ENCODE results near the gene PDE7B.

PDE7B gene

GRCh38 chr6:135891710-135892109 lies 40.2 kb downstream of the PDE7B start:
- DNase-seq: no peak

DNA sequence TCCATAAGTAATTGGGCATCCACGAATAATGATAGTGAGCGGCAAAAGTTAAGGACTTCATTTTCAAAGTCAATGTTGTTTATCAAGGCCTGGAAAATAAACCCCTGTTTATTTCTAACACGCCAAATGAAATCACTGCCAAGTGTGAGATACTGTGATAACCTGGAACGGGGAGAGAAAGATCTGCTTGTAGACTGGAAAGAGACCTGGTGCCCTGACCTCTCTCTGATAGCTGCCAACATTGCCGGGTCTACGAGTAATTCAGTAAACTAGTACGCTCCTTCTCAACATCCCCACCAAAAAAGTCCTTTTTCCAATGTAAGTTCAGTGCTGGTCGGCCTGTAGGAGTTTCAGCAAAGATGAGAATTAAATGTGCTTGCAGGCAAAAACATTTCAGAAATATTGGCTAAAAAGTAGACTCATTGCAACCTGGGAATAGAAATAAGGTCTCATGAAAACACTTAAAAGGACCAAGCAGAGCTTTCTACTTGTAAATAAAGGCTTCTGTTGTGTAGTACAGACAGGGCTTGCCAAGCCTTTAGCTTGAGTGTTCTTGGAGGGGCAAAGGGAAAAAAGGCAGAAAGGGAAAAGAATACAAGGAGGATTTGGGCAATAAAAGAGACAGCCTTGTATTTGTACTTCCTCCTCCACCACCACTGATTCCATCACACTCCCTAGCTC lies 43.9 kb downstream of the PDE7B start:
- DNase-seq: no peak

GRCh38 chr6:135897087-135897486 lies 45.6 kb downstream of the PDE7B start:
- no peak for DNase-seq

DNA sequence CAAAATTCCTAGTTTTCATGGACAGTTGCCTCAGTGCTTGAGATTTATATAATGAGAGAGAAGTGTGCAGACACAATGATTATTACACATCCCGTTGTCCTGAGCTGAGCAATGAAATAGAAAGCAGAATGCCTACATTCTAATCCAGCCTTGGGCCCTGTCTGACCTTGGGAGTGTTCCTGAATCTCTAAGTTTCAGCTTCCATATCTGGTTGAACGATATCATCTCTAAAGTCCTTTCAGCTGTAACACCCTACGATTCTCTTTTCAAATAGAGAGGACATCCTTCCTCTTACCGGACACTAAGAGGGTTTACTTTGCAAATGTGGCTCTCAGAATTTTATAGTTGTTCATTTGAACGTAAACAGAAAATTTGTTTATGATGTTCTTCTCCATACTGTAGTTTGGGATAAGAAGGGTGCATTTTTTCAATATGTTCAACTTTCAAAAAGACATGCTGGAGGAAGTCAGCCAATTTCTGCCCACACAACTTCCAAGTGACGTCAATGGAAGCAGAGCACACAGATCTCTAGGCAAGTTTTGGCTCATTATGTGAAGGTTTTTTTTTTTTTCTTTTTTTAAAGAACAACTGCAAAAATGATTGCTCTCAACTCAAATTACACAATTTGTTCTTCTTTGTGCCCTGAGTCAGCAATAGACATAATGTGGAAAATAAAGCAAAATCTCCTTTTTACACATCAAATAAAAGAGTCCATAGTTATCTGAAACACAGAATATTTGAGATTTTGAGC lies 50.4 kb downstream of the PDE7B start:
- DNase-seq: no peak

DNA sequence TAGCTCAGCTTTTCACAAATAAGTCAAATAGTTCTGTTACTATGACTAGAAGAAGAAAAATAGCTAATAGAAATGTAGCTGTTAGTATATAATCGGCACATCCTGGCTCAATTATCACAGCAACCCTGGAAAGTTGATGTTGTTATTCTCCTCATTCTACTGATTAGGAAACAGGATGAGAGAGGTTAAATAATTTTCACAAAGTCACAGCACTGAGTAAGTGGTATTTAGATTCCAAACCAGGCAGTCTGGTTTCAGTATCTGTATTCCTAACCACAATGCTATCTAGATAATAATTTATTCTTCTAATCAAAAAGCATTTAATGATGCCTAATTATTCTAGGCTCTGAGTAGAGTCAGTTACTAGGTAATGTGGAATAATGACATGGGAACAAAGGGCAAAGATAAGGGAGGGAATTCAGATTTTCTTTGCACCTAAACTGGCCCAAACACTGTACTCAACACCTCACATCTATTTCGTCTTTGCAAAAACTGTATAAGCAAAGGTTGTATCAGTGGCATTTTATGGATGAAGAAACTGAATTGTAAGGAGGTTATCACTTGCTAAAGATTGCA lies 51.3 kb downstream of the PDE7B start:
- DNase-seq: no peak

GRCh38 chr6:135904666-135905065 lies 53.2 kb downstream of the PDE7B start:
- DNase-seq: no peak

GRCh38 chr6:135905604-135906300 lies 54.3 kb downstream of the PDE7B start:
- no peak for DNase-seq

- DNase-seq: no peak
These were observed 55.0 kb downstream of the PDE7B start for GRCh38 chr6:135906542-135906941.

DNA sequence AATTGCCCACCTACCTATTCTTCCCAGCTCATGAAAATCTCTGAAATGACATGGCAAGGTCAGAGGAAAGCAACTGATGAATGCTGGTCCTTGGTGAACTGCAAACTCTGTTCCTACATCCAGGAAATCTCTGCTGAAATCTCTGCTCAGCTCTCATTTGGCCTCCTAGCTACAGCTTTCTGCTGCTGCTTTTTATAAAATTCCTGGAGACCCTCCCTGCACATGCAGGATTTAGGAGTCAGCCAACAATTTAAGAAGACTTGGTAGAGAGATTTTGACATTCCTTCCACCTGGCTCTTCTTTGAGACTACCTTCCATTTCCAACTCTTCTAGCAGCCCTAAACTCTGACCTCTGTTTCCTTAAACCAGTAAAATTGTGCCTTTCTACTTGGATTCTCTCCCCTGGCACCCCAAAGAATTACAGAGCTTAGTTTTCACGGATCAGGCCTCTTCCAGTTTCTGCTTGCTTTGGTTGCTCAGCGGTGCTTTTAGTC lies 55.5 kb downstream of the PDE7B start:
- no peak for DNase-seq

- peak; percentile 36 for DNase-seq
These were observed 58.4 kb downstream of the PDE7B start for GRCh38 chr6:135909737-135910387.

DNA sequence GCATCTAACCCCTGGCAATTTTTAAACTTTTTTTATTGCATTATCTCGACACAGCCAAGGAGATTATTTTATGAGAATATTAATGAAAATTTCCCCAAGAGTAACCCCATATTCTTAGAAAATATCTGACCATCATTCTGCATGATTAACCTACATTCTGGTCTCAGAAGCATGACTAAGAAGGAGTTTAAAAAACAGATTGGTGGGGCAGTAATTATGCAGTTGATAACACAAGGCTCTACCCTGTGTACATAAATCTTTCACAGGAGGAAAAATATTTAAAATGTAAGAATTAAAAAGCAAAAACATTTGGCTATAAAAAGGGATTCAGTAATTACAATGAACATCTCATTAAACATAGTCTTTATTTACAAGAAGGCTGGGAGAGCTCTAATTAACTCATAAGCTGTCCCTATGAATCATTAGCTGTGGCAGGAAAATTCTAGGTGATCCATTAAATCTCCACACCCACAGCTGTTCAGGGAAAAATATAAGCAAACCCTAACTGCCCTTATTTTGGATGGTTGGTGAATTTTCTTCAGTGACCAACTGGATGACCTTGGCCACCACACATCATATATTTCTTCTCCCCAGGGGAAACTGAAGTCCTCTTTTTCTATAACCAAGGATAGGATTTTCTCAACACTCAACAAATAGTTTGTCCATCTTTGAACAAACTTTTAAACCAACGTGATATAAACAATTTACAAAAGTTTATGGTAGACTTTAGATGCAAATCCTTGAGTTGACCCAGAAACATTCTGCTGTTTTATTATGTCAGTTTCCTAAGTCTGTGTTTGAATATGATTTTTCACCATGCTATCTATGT lies 59.5 kb downstream of the PDE7B start:
- DNase-seq: no peak

DNA sequence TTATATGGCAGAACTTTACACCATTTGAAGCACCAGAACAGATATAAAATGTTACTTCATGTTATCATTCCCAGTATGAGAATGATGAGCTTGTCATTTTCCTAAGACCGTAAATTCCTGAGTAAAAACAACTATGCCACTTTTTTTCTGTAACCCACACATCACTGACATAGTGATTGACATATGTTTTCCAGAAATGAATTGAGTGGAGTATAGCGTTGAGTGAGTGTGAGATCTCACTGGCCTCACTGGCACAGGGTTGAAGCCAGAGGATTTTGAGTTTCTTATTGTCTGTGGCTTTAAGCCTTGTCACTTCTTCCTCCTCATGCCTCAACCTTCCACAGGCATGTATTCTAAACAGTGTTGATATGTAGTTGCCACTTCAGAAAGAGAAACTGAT lies 62.3 kb downstream of the PDE7B start:
- DNase-seq: no peak

DNA sequence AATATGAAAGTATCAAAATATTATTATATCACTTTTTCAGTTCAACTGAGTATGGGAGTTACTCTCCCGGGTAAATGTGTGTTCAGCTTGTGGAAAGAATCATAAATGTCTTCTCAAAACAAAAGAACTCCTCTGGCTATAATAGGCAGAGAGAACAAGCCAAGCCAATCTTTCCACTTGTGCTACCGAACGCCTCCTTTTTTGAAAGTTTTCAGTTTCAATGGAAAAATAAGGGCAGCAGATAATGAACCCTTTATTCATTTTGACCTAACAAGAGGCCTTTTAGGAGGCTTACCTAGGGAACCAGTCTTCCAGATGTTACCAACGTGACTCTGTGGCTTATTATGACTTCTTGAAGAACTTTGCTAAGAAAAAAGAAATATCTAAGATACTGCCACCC lies 67.5 kb downstream of the PDE7B start:
- no peak for DNase-seq

- DNase-seq: no peak
These were observed 69.2 kb downstream of the PDE7B start for GRCh38 chr6:135920689-135921088.

GRCh38 chr6:135921188-135921587 lies 69.7 kb downstream of the PDE7B start:
- no peak for DNase-seq

GRCh38 chr6:135922174-135922573 lies 70.7 kb downstream of the PDE7B start:
- no peak for DNase-seq

GRCh38 chr6:135922746-135923145 lies 71.2 kb downstream of the PDE7B start:
- no peak for DNase-seq

- no peak for DNase-seq
These were observed 81.2 kb downstream of the PDE7B start for GRCh38 chr6:135932651-135933050.

GRCh38 chr6:135935941-135936601 lies 84.6 kb downstream of the PDE7B start:
- DNase-seq: peak; percentile 50

DNA sequence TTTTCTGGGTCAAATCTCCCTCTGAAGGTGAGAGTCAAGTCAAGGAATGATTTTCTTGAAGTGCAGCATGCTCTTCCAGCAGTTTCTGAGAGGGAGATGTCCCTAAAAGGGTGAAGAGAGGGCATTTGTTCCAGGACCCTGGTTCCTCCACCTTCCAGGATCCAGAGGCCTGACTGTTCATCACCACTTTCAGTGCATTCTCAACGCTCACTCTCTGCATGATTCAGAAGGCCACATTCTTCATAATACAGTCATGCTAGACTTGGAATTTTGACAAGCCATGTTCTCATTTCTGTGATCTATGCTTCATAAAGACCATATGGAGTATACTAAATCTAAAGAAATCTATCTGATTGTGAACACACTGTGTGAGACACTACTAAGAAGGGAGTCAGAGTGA lies 85.1 kb downstream of the PDE7B start:
- no peak for DNase-seq

DNA sequence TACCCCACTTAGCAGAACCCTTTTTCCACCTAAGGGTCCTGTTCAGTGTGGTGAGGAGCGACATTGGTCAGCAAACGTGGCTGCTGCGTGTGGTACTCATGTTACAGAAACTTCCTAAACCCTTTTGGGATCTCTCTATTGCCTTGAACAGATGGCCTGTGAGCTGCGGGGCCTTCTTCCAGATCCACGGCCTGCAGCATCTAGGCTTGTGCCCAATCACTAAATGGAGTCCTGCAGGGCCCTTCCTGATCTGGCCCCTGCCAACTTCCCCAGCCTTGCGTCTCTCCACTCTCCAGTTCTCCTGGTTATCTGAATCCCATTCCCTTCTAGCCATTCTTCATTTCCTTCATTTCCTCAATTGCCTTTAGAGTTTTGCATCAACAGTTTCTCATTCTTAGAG lies 85.6 kb downstream of the PDE7B start:
- no peak for DNase-seq

All from SHP77 treated with DMSO at 0.1 percent for 48 hours (cell line).